ENCODE measurements around the gene CREBL2. TPM values are rescaled to one million over a fixed set of nuclear protein-coding genes. Genes with fewer than 3 reads are reported as not detected.

Gene CREBL2
- total and polyA plus RNA-seq, 2 donors (not counting 1 experiment from before 2014, with no cell fraction given) = 6.5 to 22.1 TPM

- peaks cover 2% of the 10 kb centered on the region for H3K9me3 Mint-ChIP-seq (ENCODE audit: insufficient read depth)
- no peak for ATAC-seq (ENCODE audit: low read depth)
- H3K27ac Mint-ChIP-seq = no peak overlapping the region
- no peak for TF ChIP-seq EZH2 (IDR thresholded peaks at IDR 0.05; ENCODE audit: borderline replicate concordance, insufficient read depth, low read depth, low read length, poor library complexity, severe bottlenecking)
- no peak for TF ChIP-seq CTCF (IDR thresholded peaks at IDR 0.05)
- no peak for DNase-seq
- Histone ChIP-seq H3K27me3 (replicated peaks in 1 of 4; ENCODE audit: control extremely low read depth in 1 of 4, control insufficient read depth in 3 of 4, insufficient read depth in 4 of 4, low read length in 3 of 4) (no peaks in the 10 kb centered on the region), H3K4me2 (replicated peaks; ENCODE audit: low read depth, low read length, poor library complexity, severe bottlenecking) (no peak overlapping the region), H4K20me1 (ENCODE audit: control insufficient read depth, insufficient read depth, low read length, poor library complexity, severe bottlenecking) (peaks cover 12% of the 10 kb centered on the region), H3K4me3 (ENCODE audit: control extremely low read depth in 1 of 5, extremely low read depth in 1 of 5, insufficient read depth in 1 of 5, low read depth in 2 of 5, low read length in 4 of 5) (no peak overlapping the region), H3K4me1 (ENCODE audit: control insufficient read depth in 2 of 2, insufficient read depth in 2 of 2, low read length in 2 of 2) (peaks cover 0 to 3% of the 10 kb centered on the region in 2 donors), H3K27ac (ENCODE audit: low read length in 2 of 2) (no peak overlapping the region), H2AFZ (ENCODE audit: insufficient read depth, low read depth, low read length, poor library complexity, severe bottlenecking) (no peak overlapping the region), H3K36me3 (replicated peaks in 1 of 2; ENCODE audit: control extremely low read depth in 1 of 2, control insufficient read depth in 1 of 2, extremely low read depth in 1 of 2, insufficient read depth in 2 of 2, low read length in 1 of 2) (peaks cover 0 to 4% of the 10 kb centered on the region in 2 experiments), H3K9me3 (ENCODE audit: control extremely low read depth in 1 of 3, control insufficient read depth in 2 of 3, insufficient read depth in 1 of 3, low read length in 2 of 3) (peaks cover 0 to 5% (median 3%) of the 10 kb centered on the region in 3 donors), H3K79me2 (ENCODE audit: control insufficient read depth, insufficient read depth, low read length) (peaks cover 52% of the 10 kb centered on the region), H3K9ac (ENCODE audit: low read length) (no peak overlapping the region)
- WGBS (ENCODE audit: insufficient coverage) = 100% methylated on average over 3 of the region's 6 CpGs
- ChIA-PET POLR2A (no interaction called here), CTCF (no interaction called here)
- intact Hi-C loops (cut with micrococcal nuclease) = no loop called here
- no peaks in the 10 kb centered on the region for H3K27me3 Mint-ChIP-seq
- peaks cover 17% of the 10 kb centered on the region for H3K4me1 Mint-ChIP-seq
- H3K4me3 Mint-ChIP-seq = no peak overlapping the region
Measured at GRCh38 chr12:12620730-12621315, 9.1 kb downstream of the CREBL2 start.

- H3K27ac Mint-ChIP-seq = no peak overlapping the region
- H3K27me3 Mint-ChIP-seq = no peaks in the 10 kb centered on the region
- TF ChIP-seq CTCF (IDR thresholded peaks at IDR 0.05) (no peak), EZH2 (IDR thresholded peaks at IDR 0.05; ENCODE audit: borderline replicate concordance, insufficient read depth, low read depth, low read length, poor library complexity, severe bottlenecking) (no peak)
- Histone ChIP-seq H2AFZ (ENCODE audit: insufficient read depth, low read depth, low read length, poor library complexity, severe bottlenecking) (no peak overlapping the region), H3K36me3 (replicated peaks in 1 of 2; ENCODE audit: control extremely low read depth in 1 of 2, control insufficient read depth in 1 of 2, extremely low read depth in 1 of 2, insufficient read depth in 2 of 2, low read length in 1 of 2) (peaks cover 0 to 4% of the 10 kb centered on the region in 2 experiments), H3K4me2 (replicated peaks; ENCODE audit: low read depth, low read length, poor library complexity, severe bottlenecking) (no peak overlapping the region), H3K27ac (ENCODE audit: low read length in 2 of 2) (no peak overlapping the region), H3K9me3 (ENCODE audit: control extremely low read depth in 1 of 3, control insufficient read depth in 2 of 3, insufficient read depth in 1 of 3, low read length in 2 of 3) (peaks cover 0 to 5% (median 3%) of the 10 kb centered on the region in 3 donors), H3K9ac (ENCODE audit: low read length) (no peak overlapping the region), H4K20me1 (ENCODE audit: control insufficient read depth, insufficient read depth, low read length, poor library complexity, severe bottlenecking) (peaks cover 15% of the 10 kb centered on the region), H3K4me1 (ENCODE audit: control insufficient read depth in 2 of 2, insufficient read depth in 2 of 2, low read length in 2 of 2) (peaks cover 0 to 3% of the 10 kb centered on the region in 2 donors), H3K79me2 (ENCODE audit: control insufficient read depth, insufficient read depth, low read length) (peaks cover 47% of the 10 kb centered on the region), H3K4me3 (ENCODE audit: control extremely low read depth in 1 of 5, extremely low read depth in 1 of 5, insufficient read depth in 1 of 5, low read depth in 2 of 5, low read length in 4 of 5) (no peak overlapping the region), H3K27me3 (replicated peaks in 1 of 4; ENCODE audit: control extremely low read depth in 1 of 4, control insufficient read depth in 3 of 4, insufficient read depth in 4 of 4, low read length in 3 of 4) (no peaks in the 10 kb centered on the region)
- POLR2A ChIA-PET = no interaction called here
- peaks cover 2% of the 10 kb centered on the region for H3K9me3 Mint-ChIP-seq (ENCODE audit: insufficient read depth)
- CTCF ChIA-PET = no interaction called here
- H3K4me3 Mint-ChIP-seq = no peak overlapping the region
- intact Hi-C loops (cut with micrococcal nuclease) = no loop called here
- peaks cover 12% of the 10 kb centered on the region for H3K4me1 Mint-ChIP-seq
- DNase-seq = no peak
- 54% methylated on average over 2 of the region's 3 CpGs for WGBS (ENCODE audit: insufficient coverage)
- ATAC-seq (ENCODE audit: low read depth) = no peak
Measured at GRCh38 chr12:12622418-12622817, 10.7 kb downstream of the CREBL2 start.
